ENCODE data around the gene FTCDNL1. TPM values are rescaled to one million over a fixed set of nuclear protein-coding genes. Genes with fewer than 3 reads are reported as not detected.

FTCDNL1 gene
- polyA plus RNA-seq, 3 donors: 2.4 to 7.3 (median 4.1) TPM

DNA sequence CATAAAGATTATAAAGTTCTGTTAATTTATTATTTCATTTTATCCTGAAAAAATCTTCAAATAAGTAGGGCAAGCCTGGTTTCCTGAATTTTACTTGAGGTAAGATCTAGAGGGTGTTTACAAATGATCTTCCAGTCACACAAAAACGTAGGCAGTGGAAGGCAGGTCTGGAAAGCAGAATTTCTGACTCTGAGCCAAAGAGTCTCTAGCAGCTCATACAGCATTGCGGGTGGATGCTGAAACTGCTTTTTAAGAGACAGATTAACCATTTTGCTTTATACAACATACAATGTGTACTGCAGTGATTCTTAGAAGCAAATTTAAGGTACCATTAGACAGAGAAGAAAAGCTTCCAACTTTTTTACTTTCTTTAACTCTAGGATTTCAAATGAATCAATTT, 117.0 kb downstream of the FTCDNL1 start:
- Histone ChIP-seq H3K4me1 (ENCODE audit: control insufficient read depth in 1 of 2, insufficient read depth in 2 of 2, low read length in 2 of 2) (peaks cover 14 to 15% of the 10 kb centered on the region in 2 donors), H3K79me2 (ENCODE audit: insufficient read depth, low read length) (no peaks in the 10 kb centered on the region), H4K20me1 (ENCODE audit: insufficient read depth, low read length) (no peaks in the 10 kb centered on the region), H3K9me3 (replicated peaks in 1 of 2; ENCODE audit: control insufficient read depth in 1 of 2, insufficient read depth in 1 of 2, low read length in 2 of 2) (no peaks in the 10 kb centered on the region), H2AFZ (ENCODE audit: insufficient read depth, low read depth, low read length, poor library complexity, severe bottlenecking) (no peak overlapping the region), H3K36me3 (replicated peaks in 1 of 2; ENCODE audit: control insufficient read depth in 1 of 2, insufficient read depth in 2 of 2, low read length in 2 of 2) (no peaks in the 10 kb centered on the region), H3K9ac (ENCODE audit: insufficient read depth, low read length, poor library complexity, severe bottlenecking) (no peak overlapping the region), H3K27ac (ENCODE audit: low read depth in 1 of 2, low read length in 2 of 2) (no peak overlapping the region), H3K27me3 (ENCODE audit: control insufficient read depth in 2 of 2, insufficient read depth in 2 of 2, low read length in 2 of 2) (no peaks in the 10 kb centered on the region), H3K4me2 (replicated peaks; ENCODE audit: extremely low read depth, low read length, poor library complexity, severe bottlenecking) (no peak overlapping the region), H3K4me3 (replicated peaks in 1 of 3; ENCODE audit: low read depth in 2 of 3, low read length in 3 of 3) (no peak overlapping the region)
- peaks cover 0 to 17% (median 7%) of the 10 kb centered on the region in 7 donors for H3K9me3 Mint-ChIP-seq
- no peak for TF ChIP-seq CTCF (IDR thresholded peaks at IDR 0.05)
- H3K27me3 Mint-ChIP-seq (ENCODE audit: low read depth in 3 of 3): no peaks in the 10 kb centered on the region
- no peaks in the 10 kb centered on the region for H3K36me3 Mint-ChIP-seq
- DNase-seq: no peak
- H3K4me1 Mint-ChIP-seq: peaks cover 15% of the 10 kb centered on the region
- WGBS (ENCODE audit: insufficient coverage): no CpG with 5 or more reads among the region's 2 CpGs
- H3K4me3 Mint-ChIP-seq: no peak overlapping the region
- intact Hi-C loops (cut with micrococcal nuclease): no loop called here
- no peak overlapping the region for H3K27ac Mint-ChIP-seq

DNA sequence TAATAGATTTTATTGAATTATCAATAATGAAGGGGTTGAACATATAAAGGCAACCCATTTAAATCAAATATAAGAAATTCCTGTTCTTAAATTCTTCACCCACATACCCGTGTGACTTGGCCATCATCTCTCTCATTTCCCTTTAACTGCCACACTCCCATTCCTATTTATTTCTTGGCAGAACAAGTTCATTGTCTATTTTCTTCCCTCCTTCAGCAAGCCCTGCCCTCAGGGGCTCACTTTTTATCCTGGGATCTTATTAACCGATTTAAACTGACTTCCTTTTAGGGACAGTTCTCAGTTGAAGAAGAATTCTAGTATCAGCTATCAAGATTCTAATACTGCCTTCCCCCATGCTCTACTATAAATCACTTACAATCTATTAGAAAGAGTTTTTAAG, 123.2 kb downstream of the FTCDNL1 start:
- Mint-ChIP-seq H3K4me1 (peaks cover 3% of the 10 kb centered on the region), H3K4me3 (no peak overlapping the region), H3K9me3 (peaks cover 4 to 28% (median 11%) of the 10 kb centered on the region in 7 donors), H3K27me3 (ENCODE audit: low read depth in 3 of 3) (no peaks in the 10 kb centered on the region), H3K36me3 (no peaks in the 10 kb centered on the region), H3K27ac (no peak overlapping the region)
- 75% methylated on average over 1 of the region's 2 CpGs for WGBS (ENCODE audit: insufficient coverage)
- H3K9ac ChIP-seq (ENCODE audit: insufficient read depth, low read length, poor library complexity, severe bottlenecking): no peak overlapping the region
- H3K9me3 ChIP-seq (replicated peaks in 1 of 2; ENCODE audit: control insufficient read depth in 1 of 2, insufficient read depth in 1 of 2, low read length in 2 of 2): no peaks in the 10 kb centered on the region
- H3K27me3 ChIP-seq (ENCODE audit: control insufficient read depth in 2 of 2, insufficient read depth in 2 of 2, low read length in 2 of 2): no peaks in the 10 kb centered on the region
- no peak overlapping the region for H3K27ac ChIP-seq (ENCODE audit: low read depth in 1 of 2, low read length in 2 of 2)
- no peaks in the 10 kb centered on the region for H3K79me2 ChIP-seq (ENCODE audit: insufficient read depth, low read length)
- DNase-seq: no peak
- H3K4me3 ChIP-seq (replicated peaks in 1 of 3; ENCODE audit: low read depth in 2 of 3, low read length in 3 of 3): no peak overlapping the region
- no peaks in the 10 kb centered on the region for H4K20me1 ChIP-seq (ENCODE audit: insufficient read depth, low read length)
- intact Hi-C loops (cut with micrococcal nuclease): no loop called here
- H3K36me3 ChIP-seq (replicated peaks in 1 of 2; ENCODE audit: control insufficient read depth in 1 of 2, insufficient read depth in 2 of 2, low read length in 2 of 2): no peaks in the 10 kb centered on the region
- no peaks in the 10 kb centered on the region for H3K4me1 ChIP-seq (ENCODE audit: control insufficient read depth in 1 of 2, insufficient read depth in 2 of 2, low read length in 2 of 2)
- no peak for TF ChIP-seq CTCF (IDR thresholded peaks at IDR 0.05)
- no peak overlapping the region for H2AFZ ChIP-seq (ENCODE audit: insufficient read depth, low read depth, low read length, poor library complexity, severe bottlenecking)
- H3K4me2 ChIP-seq (replicated peaks; ENCODE audit: extremely low read depth, low read length, poor library complexity, severe bottlenecking): no peak overlapping the region

Measured in CD14-positive monocyte (primary cell).